GM23248 (cell line): ENCODE measurements around the gene NGDN.

Experiments
- EZH2 ChIP-seq: fragments of 200-600 bp; sonication (generic); IDR thresholded peaks from 2 replicates; pipeline ENCODE4 v1.6.1; 2018; ENCODE audit warnings: antibody characterized with exemption, mild to moderate bottlenecking; ENCODE audit not compliant: insufficient read depth, poor library complexity, severe bottlenecking
- EZH2phosphoT487 ChIP-seq: fragments of 200-600 bp; sonication (generic); IDR thresholded peaks from 2 replicates; pipeline ENCODE4 v1.6.1; 2018; ENCODE audit warnings: antibody characterized with exemption, moderate library complexity, mild to moderate bottlenecking, low read depth; ENCODE audit not compliant: insufficient read depth

GRCh38 chr14:23487216-23487615 is 17.7 kb downstream of the NGDN start:
- TF ChIP-seq EZH2phosphoT487, result no peak
- no peak for TF ChIP-seq EZH2
